K562 (cell line): ENCODE measurements around the gene ST7. TPM values are rescaled to one million over a fixed set of nuclear protein-coding genes. Genes with fewer than 3 reads are reported as not detected.

Experiments used
- ATAC-seq: fragments of 200-7000 bp; cut with Tn5 transposase; 3 replicates; pipeline ENCODE4 v1.9.1; 2020; ENCODE audit warnings: moderate library complexity
- BruUV-seq: library from RNA; stranded (reverse); fragments of 400-500 nt; replicated peaks from 2 replicates; lab custom pipeline; 2021; lab: Mats Ljungman, UMichigan
- CTCF ChIA-PET: fragments of 300-600 bp; formaldehyde crosslinking; extraction: SDS; loops from one replicate; lab custom pipeline; 2021; ENCODE audit warnings: low intra/inter-chr PET ratio; lab: Yijun Ruan, JAX
- POLR2A ChIA-PET: fragments of 300-600, 350-650 bp; sonication (Branson Sonifier 250); formaldehyde crosslinking; extraction: SDS; loops from one replicate; lab custom pipeline; 2021; ENCODE audit warnings: antibody characterized with exemption, inconsistent platforms; lab: Yijun Ruan, JAX
- DNase-seq, 4 experiments: peaks; one replicate each; pipeline versions ENCODE4 v3.0.0 to v3.0.0-alpha.2; 2011 to 2018; ENCODE audit warnings: low spot score in 3 of 4, mixed read lengths in 3 of 4; ENCODE audit errors: extremely low read depth in 1 of 4
- FAIRE-seq: peaks from 2 replicates; lab custom pipeline; 2011; peaks lifted over from hg19 to GRCh38; lab: Jason Lieb, UNC
- H2AFZ ChIP-seq: 2 replicates; pipeline ENCODE4 v1.6.0; 2011; ENCODE audit warnings: low read depth, low read length, control low read depth, inconsistent platforms
- H3K27ac ChIP-seq: fragments of 200-600 bp; 3 replicates; pipeline ENCODE4 v1.8.0; 2011; ENCODE audit warnings: low read depth, mild to moderate bottlenecking, control low read depth, inconsistent platforms, low read length, moderate library complexity, mixed read lengths; ENCODE audit errors: extremely low read depth
- H3K27me3 ChIP-seq, 2 experiments: fragments of 300-600 bp in 1 of 2; 2 replicates in 1 of 2; 3 replicates in 1 of 2; pipeline versions ENCODE4 v1.6.0 to v1.8.0; 2011; ENCODE audit warnings: inconsistent platforms in 2 of 2, low read length in 2 of 2, mild to moderate bottlenecking in 1 of 2, mixed read lengths in 1 of 2, moderate library complexity in 1 of 2; ENCODE audit not compliant: control insufficient read depth in 2 of 2, insufficient read depth in 2 of 2
- H3K36me3 ChIP-seq: fragments of 300-600 bp; 3 replicates; pipeline ENCODE4 v1.8.0; 2011; ENCODE audit warnings: mild to moderate bottlenecking, low read length, inconsistent platforms; ENCODE audit not compliant: control insufficient read depth, insufficient read depth
- H3K4me1 ChIP-seq, 2 experiments: fragments of 200-600 bp in 1 of 2; replicated peaks in 1 of 2; 2 replicates in 1 of 2; 3 replicates in 1 of 2; pipeline versions ENCODE4 v1.5.1 to v1.8.0; 2011; ENCODE audit warnings: inconsistent platforms in 2 of 2, low read length in 2 of 2, mild to moderate bottlenecking in 1 of 2, mixed read lengths in 1 of 2, moderate library complexity in 1 of 2; ENCODE audit not compliant: control insufficient read depth in 2 of 2, insufficient read depth in 2 of 2
- H3K4me2 ChIP-seq: 2 replicates; pipeline ENCODE4 v1.6.1; 2011; ENCODE audit warnings: low read length, control low read depth, inconsistent platforms, mixed read lengths; ENCODE audit not compliant: insufficient read depth
- H3K4me3 ChIP-seq: fragments of 200-600 bp; sonication (generic), shearing (Covaris generic); 2 replicates; pipeline ENCODE4 v1.5.1; 2016; ENCODE audit warnings: control low read depth, inconsistent platforms
- H3K79me2 ChIP-seq: fragments of 200-600 bp; 3 replicates; pipeline ENCODE4 v1.8.0; 2011; ENCODE audit warnings: low read length, inconsistent platforms; ENCODE audit not compliant: control insufficient read depth, insufficient read depth
- H3K9ac ChIP-seq, 2 experiments: 2 replicates each; pipeline versions ENCODE4 v1.6.0 to v1.6.1; 2011; ENCODE audit warnings: low read depth in 2 of 2, low read length in 2 of 2, control low read depth in 1 of 2, inconsistent platforms in 1 of 2, mild to moderate bottlenecking in 1 of 2, mixed read lengths in 1 of 2; ENCODE audit not compliant: insufficient read depth in 1 of 2
- H3K9me1 ChIP-seq: one replicate; pipeline ENCODE4 v1.6.0; 2011; ENCODE audit warnings: inconsistent platforms, mild to moderate bottlenecking, low read length, moderate library complexity; ENCODE audit not compliant: control insufficient read depth, insufficient read depth
- H3K9me3 ChIP-seq: replicated peaks from 2 replicates; pipeline ENCODE4 v1.5.1; 2011; ENCODE audit warnings: low read depth, low read length, inconsistent platforms; ENCODE audit not compliant: control insufficient read depth, insufficient read depth
- H4K20me1 ChIP-seq: replicated peaks from 2 replicates; pipeline ENCODE4 v1.6.1; 2011; ENCODE audit warnings: low read length, inconsistent platforms, mixed read lengths; ENCODE audit not compliant: control insufficient read depth, insufficient read depth
- BRD4 ChIP-seq: fragments of 200-600 bp; sonication (generic); IDR thresholded peaks from 2 replicates; pipeline ENCODE4 v1.6.1; 2017; ENCODE audit warnings: inconsistent platforms
- CREB1 ChIP-seq, 2 experiments: sonication (generic) in 1 of 2; formaldehyde crosslinking in 1 of 2; IDR thresholded peaks; 2 replicates each; pipeline versions ENCODE4 v1.6.1 to v1.8.0; 2012 to 2022; ENCODE audit warnings: inconsistent platforms in 1 of 2, mild to moderate bottlenecking in 1 of 2, missing genetic modification reagents in 1 of 2, moderate library complexity in 1 of 2
- DIDO1 ChIP-seq: fragments of 450-650 bp; IDR thresholded peaks from 2 replicates; pipeline ENCODE4 v1.6.1; 2016; ENCODE audit warnings: low read depth, missing biosample characterization, missing genetic modification characterization
- ERF ChIP-seq: fragments of 450-650 bp; formaldehyde crosslinking; IDR thresholded peaks from 2 replicates; pipeline ENCODE4 v1.4.0; 2020; ENCODE audit warnings: mild to moderate bottlenecking, mixed read lengths
- MECOM ChIP-seq: fragments of 250-450 bp; sonication (Bioruptor Pico); IDR thresholded peaks from 2 replicates; pipeline ENCODE4 v1.8.0; 2022; ENCODE audit warnings: inconsistent platforms
- OTX1 ChIP-seq: fragments of 450-650 bp; formaldehyde crosslinking; IDR thresholded peaks from 2 replicates; pipeline ENCODE4 v1.4.0; 2022; ENCODE audit warnings: mild to moderate bottlenecking
- RBBP5 ChIP-seq: fragments of 200-600 bp; sonication (generic); IDR thresholded peaks from 2 replicates; pipeline ENCODE4 v1.6.1; 2012; ENCODE audit warnings: borderline replicate concordance, mild to moderate bottlenecking, low read length, control low read depth, inconsistent platforms; ENCODE audit not compliant: insufficient read depth, poor library complexity, severe bottlenecking
- RUNX1 ChIP-seq: sonication (generic); IDR thresholded peaks from 2 replicates; pipeline ENCODE4 v1.6.1; 2016; ENCODE audit warnings: antibody characterized with exemption, low read depth
- SMAD1 ChIP-seq: fragments of 150-350 bp; IDR thresholded peaks from 2 replicates; pipeline ENCODE4 v1.6.1; 2014; ENCODE audit warnings: low read length, low read depth; ENCODE audit not compliant: partially characterized antibody
- ZFPM2 ChIP-seq: fragments of 250-450 bp; sonication (Bioruptor Pico); IDR thresholded peaks from 2 replicates; pipeline ENCODE4 v1.5.1; 2022; ENCODE audit warnings: mild to moderate bottlenecking
- ZKSCAN1 ChIP-seq: fragments of 150-350 bp; IDR thresholded peaks from 2 replicates; pipeline ENCODE4 v1.6.1; 2016; ENCODE audit warnings: low read depth, low read length
- WGBS: fragments of 100-300 bp; shearing (Covaris generic); methylation state at CpG from one replicate; pipeline ENCODE4 v1.1.6; 2016; ENCODE audit warnings: low coverage, mixed read lengths; ENCODE audit not compliant: insufficient coverage; ENCODE audit errors: missing lambda C conversion rate; 5-methylcytosine and 5-hydroxymethylcytosine counted together
- in situ Hi-C: fragments of 300-500 bp; cut with MboI; formaldehyde crosslinking; loops from 4 replicates; pipeline ENCODE4 v1.15.0; 2018; ENCODE audit warnings: inconsistent platforms, mixed read lengths
- intact Hi-C: fragments of 100-400 bp; cut with micrococcal nuclease; formaldehyde crosslinking; loops from 2 replicates; pipeline ENCODE4 v1.14.2; 2022
- polyA plus RNA-seq, 8 experiments: library from polyadenylated mRNA; depleted of rRNA in 4 of 8; stranded (reverse) in 5 of 8; unstranded in 3 of 8; fragments of >200 nt; fragmentation: Nextera tagmentation in 2 of 8; fragmentation: Illumina TruSeq in 1 of 8; extraction: Ambion mirVana in 2 of 8; extraction: Trizol in 1 of 8; gene quantifications; 2 replicates each; pipeline versions ENCODE4 v1.2.1 to v1.2.3, GENCODE V29; 2011 to 2014; ENCODE audit warnings: inconsistent platforms in 1 of 8, missing spikeins in 1 of 8
- total RNA-seq, 7 experiments: library from RNA; depleted of rRNA in 6 of 7; stranded (reverse); fragments of >200 nt in 6 of 7; fragmentation: Illumina TruSeq in 2 of 7; extraction: Trizol in 2 of 7; gene quantifications; 2 replicates each; pipeline versions ENCODE4 v1.2.1 to v1.2.3, GENCODE V29; 2011 to 2021; ENCODE audit warnings: low replicate concordance in 1 of 7
- TF ChIP-seq, protein P1 (sequence below), 2 experiments: fragments of 450-650 bp in 1 of 2; sonication (generic) in 1 of 2; formaldehyde crosslinking in 1 of 2; IDR thresholded peaks in 1 of 2; conservative IDR thresholded peaks in 1 of 2; 2 replicates each; pipeline versions ENCODE4 v1.6.1 to v1.8.1; 2016 to 2023; ENCODE audit warnings: mild to moderate bottlenecking in 2 of 2, moderate library complexity in 2 of 2, inconsistent platforms in 1 of 2, missing genetic modification reagents in 1 of 2
- TF ChIP-seq, protein P2 (sequence below): fragments of 450-650 bp; IDR thresholded peaks from 2 replicates; pipeline ENCODE4 v1.7.0; 2016; ENCODE audit warnings: borderline replicate concordance

Gene ST7
- total and polyA plus RNA-seq, 9 of the 15 experiments (the other 6 are each of a cell fraction or from before 2014, with no cell fraction given), result 23.9 to 56.3 (median 36.9) TPM

DNA sequence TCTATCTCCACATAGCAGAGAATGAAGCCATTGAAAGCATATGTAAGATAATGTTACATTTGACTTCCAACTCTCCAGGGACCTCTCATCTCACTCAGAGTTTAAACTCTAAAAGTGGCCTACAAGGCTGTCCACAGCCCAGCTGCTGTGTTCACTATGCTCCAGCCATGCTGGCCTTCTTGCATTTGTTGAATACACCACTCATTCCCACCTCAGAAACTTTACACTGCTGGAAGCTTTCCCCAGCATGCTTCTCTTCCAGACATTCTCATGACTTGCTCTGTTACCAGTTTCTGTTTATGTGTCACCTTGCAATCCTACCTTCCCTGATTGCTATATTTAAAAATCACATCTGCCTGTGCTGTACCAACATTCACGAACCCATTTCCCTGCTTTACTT is 202.4 kb downstream of the ST7 start:
- Histone ChIP-seq H3K4me1 (no peaks in the 10 kb centered on the region; a peak in 1 of 5 replicates), H3K27ac (no peak overlapping the region), H4K20me1 (peaks cover 3% of the 10 kb centered on the region; the same call in 1 of the 2 replicates), H3K9me1 (no peaks in the 10 kb centered on the region), H3K4me3 (no peak overlapping the region), H2AFZ (no peak overlapping the region), H3K79me2 (no peaks in the 10 kb centered on the region), H3K9ac (no peak overlapping the region), H3K4me2 (no peak overlapping the region), H3K9me3 (no peaks in the 10 kb centered on the region), H3K27me3 (no peaks in the 10 kb centered on the region), H3K36me3 (peaks cover 56% of the 10 kb centered on the region; the same call in 2 of the 3 replicates)
- 74% methylated on average over 1 of the region's 1 CpG for WGBS
- DNase-seq, result no peak
- ChIA-PET POLR2A (interaction anchor here (1.0 to 1.8 kb wide), 3 partner anchors 22 to 70 kb away, joined by 3 to 4 read pairs (median 3); no protein-coding TSS in a partner anchor), CTCF (no interaction called here)
- TF ChIP-seq RBBP5 (no peak), OTX1 (CRISPR knock-in tag) (no peak), ZFPM2 (CRISPR knock-in tag) (no peak), CREB1 (IDR thresholded peaks at IDR 0.05) (no peak), CREB1 (CRISPR knock-in tag; IDR thresholded peaks at IDR 0.05) (no peak), MECOM (CRISPR knock-in tag) (no peak), ERF (CRISPR knock-in tag) (no peak), SMAD1 (no peak), DIDO1 (tag) (no peak), ZKSCAN1 (no peak), RUNX1 (no peak), BRD4 (no peak)
- TF ChIP-seq, protein P1, sequence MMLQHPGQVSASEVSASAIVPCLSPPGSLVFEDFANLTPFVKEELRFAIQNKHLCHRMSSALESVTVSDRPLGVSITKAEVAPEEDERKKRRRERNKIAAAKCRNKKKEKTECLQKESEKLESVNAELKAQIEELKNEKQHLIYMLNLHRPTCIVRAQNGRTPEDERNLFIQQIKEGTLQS (IDR thresholded peaks at IDR 0.05), result no peak
- TF ChIP-seq, protein P1 (CRISPR knock-in tag; conservative IDR thresholded peaks at IDR 0.05), result no peak
- TF ChIP-seq, protein P2, sequence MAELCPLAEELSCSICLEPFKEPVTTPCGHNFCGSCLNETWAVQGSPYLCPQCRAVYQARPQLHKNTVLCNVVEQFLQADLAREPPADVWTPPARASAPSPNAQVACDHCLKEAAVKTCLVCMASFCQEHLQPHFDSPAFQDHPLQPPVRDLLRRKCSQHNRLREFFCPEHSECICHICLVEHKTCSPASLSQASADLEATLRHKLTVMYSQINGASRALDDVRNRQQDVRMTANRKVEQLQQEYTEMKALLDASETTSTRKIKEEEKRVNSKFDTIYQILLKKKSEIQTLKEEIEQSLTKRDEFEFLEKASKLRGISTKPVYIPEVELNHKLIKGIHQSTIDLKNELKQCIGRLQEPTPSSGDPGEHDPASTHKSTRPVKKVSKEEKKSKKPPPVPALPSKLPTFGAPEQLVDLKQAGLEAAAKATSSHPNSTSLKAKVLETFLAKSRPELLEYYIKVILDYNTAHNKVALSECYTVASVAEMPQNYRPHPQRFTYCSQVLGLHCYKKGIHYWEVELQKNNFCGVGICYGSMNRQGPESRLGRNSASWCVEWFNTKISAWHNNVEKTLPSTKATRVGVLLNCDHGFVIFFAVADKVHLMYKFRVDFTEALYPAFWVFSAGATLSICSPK, result no peak
- FAIRE-seq, result no peak
- in situ Hi-C loops (no loop called here), intact Hi-C loops (no loop called here)
- BruUV-seq, result no TSS peak
- no peak; the same call in 2 of the 3 replicates for ATAC-seq
